GM21576 (cell line): ENCODE results near the gene OR8D1.
"Not testable (repeated sequence)": the region's sequence is repeated elsewhere in the genome, so short reads cannot be mapped to it uniquely, and the experiment has no call there.

Experiments used
- ATAC-seq: cut with Tn5 transposase; IDR thresholded peaks from one replicate; pipeline ENCODE4 v1.9.1; 2021; ENCODE audit warnings: mild to moderate bottlenecking, moderate library complexity; ENCODE audit not compliant: unreplicated experiment

The OR8D1 gene

GRCh38 chr11:124294687-124295086, 19.1 kb downstream of the OR8D1 start:
- no peak for ATAC-seq

- no peak for ATAC-seq
Observed at GRCh38 chr11:124285610-124286344, 28.0 kb downstream of the OR8D1 start.

GRCh38 chr11:124278261-124278660, 35.5 kb downstream of the OR8D1 start:
- ATAC-seq, result no peak

- no peak for ATAC-seq
Observed at GRCh38 chr11:124277804-124278203, 35.9 kb downstream of the OR8D1 start.

- no peak for ATAC-seq
Observed at GRCh38 chr11:124277207-124277606, 36.5 kb downstream of the OR8D1 start.

GRCh38 chr11:124276081-124276480, 37.7 kb downstream of the OR8D1 start:
- ATAC-seq, result no peak

GRCh38 chr11:124274000-124274399, 39.7 kb downstream of the OR8D1 start:
- ATAC-seq, result no peak

GRCh38 chr11:124270886-124271285, 42.9 kb downstream of the OR8D1 start:
- ATAC-seq, result not testable (repeated sequence)

- ATAC-seq, result not testable (repeated sequence)
Observed at GRCh38 chr11:124265041-124265440, 48.7 kb downstream of the OR8D1 start.

- no peak for ATAC-seq
Observed at GRCh38 chr11:124256076-124256475, 57.7 kb downstream of the OR8D1 start, which contains the start of gene OR8G5. Gene OR8G5 (plus strand): TSS chr11:124256376. CDS start chr11:124264932, 8,556 bp downstream.
